ENCODE measurements around the gene IL37.

DNA sequence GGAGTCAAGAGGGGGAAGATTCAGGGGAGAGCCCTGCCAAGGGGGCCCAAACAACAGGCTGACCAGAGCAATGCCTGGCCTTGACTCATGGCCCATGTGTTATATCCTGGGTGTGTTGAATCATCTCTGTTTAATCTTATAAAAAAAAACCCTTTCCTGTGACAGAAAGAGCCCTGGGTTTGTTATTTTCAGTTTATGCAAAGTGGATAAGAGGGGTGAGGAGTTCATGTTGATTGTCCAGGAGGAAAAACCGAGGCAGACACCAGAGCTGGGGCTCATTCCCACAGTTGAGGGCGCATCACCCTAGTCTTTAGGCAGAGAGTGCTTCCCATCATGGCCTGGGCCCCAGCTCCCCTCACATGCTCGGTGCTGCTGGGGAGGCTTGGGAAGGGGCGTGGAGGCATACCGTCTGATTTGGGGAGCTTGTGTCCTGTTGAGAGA is 30.9 kb upstream of the IL37 start:
- no peak for TF ChIP-seq EZH2 (IDR thresholded peaks at IDR 0.05; ENCODE audit: low read length, missing control alignments)
- TF ChIP-seq, protein P1, sequence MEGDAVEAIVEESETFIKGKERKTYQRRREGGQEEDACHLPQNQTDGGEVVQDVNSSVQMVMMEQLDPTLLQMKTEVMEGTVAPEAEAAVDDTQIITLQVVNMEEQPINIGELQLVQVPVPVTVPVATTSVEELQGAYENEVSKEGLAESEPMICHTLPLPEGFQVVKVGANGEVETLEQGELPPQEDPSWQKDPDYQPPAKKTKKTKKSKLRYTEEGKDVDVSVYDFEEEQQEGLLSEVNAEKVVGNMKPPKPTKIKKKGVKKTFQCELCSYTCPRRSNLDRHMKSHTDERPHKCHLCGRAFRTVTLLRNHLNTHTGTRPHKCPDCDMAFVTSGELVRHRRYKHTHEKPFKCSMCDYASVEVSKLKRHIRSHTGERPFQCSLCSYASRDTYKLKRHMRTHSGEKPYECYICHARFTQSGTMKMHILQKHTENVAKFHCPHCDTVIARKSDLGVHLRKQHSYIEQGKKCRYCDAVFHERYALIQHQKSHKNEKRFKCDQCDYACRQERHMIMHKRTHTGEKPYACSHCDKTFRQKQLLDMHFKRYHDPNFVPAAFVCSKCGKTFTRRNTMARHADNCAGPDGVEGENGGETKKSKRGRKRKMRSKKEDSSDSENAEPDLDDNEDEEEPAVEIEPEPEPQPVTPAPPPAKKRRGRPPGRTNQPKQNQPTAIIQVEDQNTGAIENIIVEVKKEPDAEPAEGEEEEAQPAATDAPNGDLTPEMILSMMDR (conservative IDR thresholded peaks at IDR 0.05 in 1 of 2, IDR thresholded peaks at IDR 0.05 in 1 of 2; ENCODE audit: low read depth in 1 of 2, low read length in 2 of 2): no peak

Data from fibroblast of lung (primary cell).